Astrocyte of the spinal cord (primary cell): ENCODE measurements around the gene PRR14.
"Not testable (repeated sequence)": the region's sequence is repeated elsewhere in the genome, so short reads cannot be mapped to it uniquely, and the experiment has no call there.

Experiments
- DNase-seq: peaks from one replicate; pipeline ENCODE4 v3.0.0; 2011; ENCODE audit warnings: low read depth, low spot score
- H3K4me3 ChIP-seq: 2 replicates; pipeline ENCODE4 v1.5.1; 2011; ENCODE audit warnings: low read depth, mild to moderate bottlenecking, low read length, moderate library complexity
- in situ Hi-C: cut with HindIII; loops from 2 replicates; pipeline ENCODE4 v1.10.0; 2017; ENCODE audit warnings: low sequenced_read_pairs
- TF ChIP-seq, protein P1 (sequence below): IDR thresholded peaks from 2 replicates; pipeline ENCODE4 v1.5.1; 2012; ENCODE audit warnings: low read depth, mild to moderate bottlenecking, low read length, inconsistent platforms

The PRR14 gene

DNA sequence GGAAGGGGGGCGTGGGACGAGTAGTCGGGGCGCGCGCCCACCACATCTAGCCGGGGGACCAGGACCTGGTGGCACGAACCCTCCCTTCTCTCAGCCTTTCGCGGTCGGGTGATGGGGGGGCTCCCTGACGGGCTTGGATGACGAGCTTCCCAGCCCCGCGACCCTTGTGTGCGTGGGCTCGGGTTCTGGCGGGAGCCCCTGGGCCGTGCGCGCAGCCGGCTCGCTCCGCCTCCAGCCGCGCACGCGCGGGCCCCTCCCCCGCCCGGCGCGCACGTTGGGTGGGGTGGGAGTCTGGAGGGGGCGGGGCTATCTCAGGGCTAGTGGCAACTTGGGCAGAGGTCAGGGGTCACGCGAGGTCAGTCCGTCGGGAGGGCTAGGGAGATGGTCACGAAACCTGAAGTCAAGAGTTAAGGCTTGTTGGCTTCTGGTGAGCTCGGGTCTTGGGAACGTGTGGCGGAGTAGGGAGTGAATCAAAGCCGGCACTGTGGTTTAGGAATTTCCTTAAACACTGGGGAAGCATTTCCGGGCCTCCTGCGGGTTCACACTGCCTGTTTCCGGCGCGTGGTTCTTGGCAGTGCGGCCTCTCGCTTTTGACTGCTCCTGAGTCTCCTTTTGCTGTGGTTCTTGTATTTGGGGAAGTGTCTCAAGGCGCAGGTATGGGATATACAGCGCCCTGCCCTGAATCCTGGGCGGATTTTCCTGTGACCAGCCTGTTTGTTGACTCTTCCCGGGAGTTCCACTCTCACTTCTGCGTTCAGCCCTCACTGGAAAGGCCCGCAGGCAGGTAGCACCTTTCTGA is 48.3 kb downstream of the PRR14 start, which contains the start of gene SRCAP:
Gene SRCAP (plus strand): TSS at position 356 of the 799 bp plus-strand sequence. CDS start 1,654 bp downstream, outside the sequence.
- DNase-seq, result peak; percentile 74
- H3K4me3 ChIP-seq, result peak within 1 kb of the TSS; percentile 96
- in situ Hi-C loops, result no loop called here
- TF ChIP-seq, protein P1, sequence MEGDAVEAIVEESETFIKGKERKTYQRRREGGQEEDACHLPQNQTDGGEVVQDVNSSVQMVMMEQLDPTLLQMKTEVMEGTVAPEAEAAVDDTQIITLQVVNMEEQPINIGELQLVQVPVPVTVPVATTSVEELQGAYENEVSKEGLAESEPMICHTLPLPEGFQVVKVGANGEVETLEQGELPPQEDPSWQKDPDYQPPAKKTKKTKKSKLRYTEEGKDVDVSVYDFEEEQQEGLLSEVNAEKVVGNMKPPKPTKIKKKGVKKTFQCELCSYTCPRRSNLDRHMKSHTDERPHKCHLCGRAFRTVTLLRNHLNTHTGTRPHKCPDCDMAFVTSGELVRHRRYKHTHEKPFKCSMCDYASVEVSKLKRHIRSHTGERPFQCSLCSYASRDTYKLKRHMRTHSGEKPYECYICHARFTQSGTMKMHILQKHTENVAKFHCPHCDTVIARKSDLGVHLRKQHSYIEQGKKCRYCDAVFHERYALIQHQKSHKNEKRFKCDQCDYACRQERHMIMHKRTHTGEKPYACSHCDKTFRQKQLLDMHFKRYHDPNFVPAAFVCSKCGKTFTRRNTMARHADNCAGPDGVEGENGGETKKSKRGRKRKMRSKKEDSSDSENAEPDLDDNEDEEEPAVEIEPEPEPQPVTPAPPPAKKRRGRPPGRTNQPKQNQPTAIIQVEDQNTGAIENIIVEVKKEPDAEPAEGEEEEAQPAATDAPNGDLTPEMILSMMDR, result no peak

DNA sequence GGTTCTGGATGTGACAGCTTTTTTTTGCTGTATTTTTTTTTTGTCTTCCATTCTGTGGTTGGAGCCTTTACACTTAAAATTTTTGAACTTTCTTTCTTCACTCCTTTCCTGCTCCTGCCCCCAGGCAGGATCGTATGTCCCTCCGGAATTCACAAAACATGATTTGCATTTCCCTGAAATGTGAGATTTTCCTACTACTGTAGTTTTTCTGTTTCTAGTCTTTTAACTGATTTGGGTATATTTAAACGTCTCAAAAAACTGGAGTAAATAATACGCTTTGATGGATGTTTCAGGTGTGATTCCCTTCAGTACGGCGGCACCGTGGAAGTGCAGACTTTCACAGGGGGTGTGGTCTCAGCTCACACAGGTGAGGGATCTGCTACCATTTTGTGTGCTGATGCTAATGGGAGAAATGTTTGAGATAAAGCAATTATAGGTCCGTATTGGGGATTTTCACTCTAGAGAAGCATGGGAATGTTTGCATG is 48.9 kb downstream of the PRR14 start:
- TF ChIP-seq, protein P1, result no peak
- peak overlapping the region; percentile 96 for H3K4me3 ChIP-seq
- no peak for DNase-seq
- in situ Hi-C loops, result no loop called here

DNA sequence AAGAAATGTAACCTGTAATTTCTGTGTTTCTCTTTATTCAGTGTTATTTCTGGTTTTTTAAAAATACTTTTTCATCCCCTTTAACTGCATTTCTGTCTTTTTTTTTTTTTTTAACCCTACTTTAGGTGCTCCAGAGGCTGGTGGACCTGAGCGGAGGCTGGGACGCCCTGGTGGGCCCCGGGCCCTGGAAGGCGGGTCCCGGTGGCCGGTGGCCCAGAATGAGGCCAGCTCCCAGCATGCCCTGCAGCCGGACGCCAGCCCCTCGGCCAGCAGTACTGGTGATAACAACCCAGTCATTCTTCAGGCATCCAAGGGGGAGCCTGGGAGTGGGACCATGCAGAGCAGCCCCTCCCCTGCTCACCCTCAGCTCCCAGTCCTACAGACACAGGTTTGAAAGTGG is 49.7 kb downstream of the PRR14 start:
- TF ChIP-seq, protein P1, result no peak
- DNase-seq, result peak; percentile 32
- no peak overlapping the region for H3K4me3 ChIP-seq
- in situ Hi-C loops, result no loop called here

DNA sequence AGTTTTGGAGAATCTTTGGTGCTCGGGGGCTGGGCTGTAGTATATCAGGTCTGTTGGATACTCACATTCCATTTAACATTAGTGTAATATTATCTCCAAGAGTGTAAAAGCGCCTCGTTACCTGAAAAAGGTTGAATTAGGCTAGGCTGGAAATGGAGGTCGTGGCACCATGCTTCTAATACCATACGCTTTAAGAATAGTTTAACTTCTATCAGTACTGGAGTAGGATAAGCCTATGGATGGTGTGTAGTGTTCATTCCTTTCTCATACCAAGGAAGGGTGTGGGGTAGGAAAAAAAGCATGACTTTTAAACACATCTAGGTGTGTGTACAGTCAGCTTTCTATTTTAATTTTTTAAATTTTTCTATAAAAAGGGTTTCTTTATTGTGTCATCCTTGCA is 50.2 kb downstream of the PRR14 start:
- TF ChIP-seq, protein P1, result no peak
- no peak for DNase-seq
- in situ Hi-C loops, result no loop called here
- no peak overlapping the region for H3K4me3 ChIP-seq

DNA sequence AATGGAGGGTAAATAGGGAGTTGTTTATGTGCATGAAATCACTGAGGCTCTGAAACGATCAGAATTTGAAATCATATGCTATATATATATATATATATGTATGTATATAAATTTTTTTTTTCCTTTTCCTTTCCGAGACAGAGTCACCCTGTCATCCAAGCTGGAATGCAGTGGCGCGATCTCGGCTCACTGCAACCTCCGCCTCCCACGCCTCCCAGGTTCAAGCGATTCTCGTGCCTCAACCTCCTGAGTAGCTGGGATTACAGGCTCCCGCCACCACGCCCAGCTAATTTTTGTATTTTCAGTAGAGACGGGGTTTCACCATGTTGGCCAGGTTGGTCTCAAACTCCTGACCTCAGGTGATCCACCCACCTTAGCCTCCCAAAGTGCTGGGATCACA is 52.3 kb downstream of the PRR14 start:
- in situ Hi-C loops, DNase-seq, H3K4me3 ChIP-seq: not testable (repeated sequence)

DNA sequence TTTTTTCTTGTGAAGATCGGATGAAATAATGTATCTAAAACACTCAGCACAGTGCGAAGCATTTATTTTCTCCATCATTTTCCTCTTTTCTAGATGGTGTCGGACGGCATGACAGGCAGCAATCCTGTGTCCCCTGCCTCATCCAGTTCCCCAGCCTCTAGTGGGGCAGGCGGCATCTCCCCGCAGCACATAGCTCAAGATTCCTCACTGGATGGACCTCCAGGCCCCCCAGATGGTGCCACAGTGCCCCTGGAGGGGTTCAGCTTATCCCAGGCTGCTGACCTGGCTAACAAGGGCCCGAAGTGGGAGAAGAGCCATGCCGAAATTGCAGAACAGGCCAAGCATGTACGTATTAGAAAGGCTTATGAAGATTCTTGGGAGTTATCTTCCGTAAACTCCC is 53.2 kb downstream of the PRR14 start:
- TF ChIP-seq, protein P1, result no peak
- in situ Hi-C loops, result no loop called here

More for the DNA sequence above, 53.2 kb downstream of the PRR14 start:
- no peak for DNase-seq
- no peak overlapping the region for H3K4me3 ChIP-seq
